Caco-2 (cell line): Measurements from ENCODE around the gene MTARC1. TPM values are rescaled to one million over a fixed set of nuclear protein-coding genes. Genes with fewer than 3 reads are reported as not detected.

ENCODE experiments used
- BruUV-seq: library from RNA; stranded (reverse); fragments of 400-500 nt; replicated peaks from 2 replicates; lab custom pipeline; 2021; lab: Mats Ljungman, UMichigan
- CTCF ChIA-PET: fragments of 300-600 bp; sonication (Branson Sonifier 250); formaldehyde crosslinking; loops from one replicate; lab custom pipeline; 2022; ENCODE audit warnings: antibody characterized with exemption; lab: Charles Lee
- POLR2A ChIA-PET: fragments of 300-600 bp; sonication (Branson Sonifier 250); formaldehyde crosslinking; loops from one replicate; lab custom pipeline; 2022; ENCODE audit warnings: antibody characterized with exemption; lab: Charles Lee
- DNase-seq, 2 experiments: peaks; one replicate each; pipeline versions ENCODE4 v3.0.0 to v3.0.0-alpha.2; 2020 to 2022
- H3K27me3 ChIP-seq: replicated peaks from 2 replicates; pipeline ENCODE4 v1.6.0; 2011; ENCODE audit warnings: low read length; ENCODE audit not compliant: control insufficient read depth, insufficient read depth
- H3K36me3 ChIP-seq: 2 replicates; pipeline ENCODE4 v1.5.1; 2011; ENCODE audit warnings: low read length; ENCODE audit not compliant: control insufficient read depth, insufficient read depth
- H3K4me1 ChIP-seq: fragments of 250-450 bp; sonication (Bioruptor Pico); 2 replicates; pipeline ENCODE4 v1.5.1; 2020; ENCODE audit warnings: mild to moderate bottlenecking
- H3K4me3 ChIP-seq: 2 replicates; pipeline ENCODE4 v1.5.1; 2011; ENCODE audit warnings: low read depth, mild to moderate bottlenecking, control low read depth, low read length
- H3K9me3 ChIP-seq: fragments of 250-450 bp; sonication (Bioruptor Pico); 2 replicates; pipeline ENCODE4 v1.5.1; 2020; ENCODE audit warnings: mild to moderate bottlenecking, moderate library complexity
- H3K27ac Mint-ChIP-seq: one replicate; pipeline ENCODE4 v1.8.0; 2022; ENCODE audit warnings: mixed read lengths; ENCODE audit not compliant: unreplicated experiment
- H3K27me3 Mint-ChIP-seq: one replicate; pipeline ENCODE4 v1.8.0; 2022; ENCODE audit warnings: mixed read lengths; ENCODE audit not compliant: insufficient read depth, unreplicated experiment
- H3K36me3 Mint-ChIP-seq: one replicate; pipeline ENCODE4 v1.8.0; 2022; ENCODE audit warnings: mild to moderate bottlenecking, mixed read lengths; ENCODE audit not compliant: insufficient read depth, unreplicated experiment
- H3K4me1 Mint-ChIP-seq: one replicate; pipeline ENCODE4 v1.8.0; 2022; ENCODE audit warnings: low read depth, mixed read lengths; ENCODE audit not compliant: unreplicated experiment
- H3K4me3 Mint-ChIP-seq: one replicate; pipeline ENCODE4 v1.8.0; 2022; ENCODE audit warnings: mild to moderate bottlenecking, moderate library complexity, mixed read lengths; ENCODE audit not compliant: unreplicated experiment
- H3K9me3 Mint-ChIP-seq: one replicate; pipeline ENCODE4 v1.8.0; 2022; ENCODE audit warnings: mixed read lengths; ENCODE audit not compliant: unreplicated experiment
- intact Hi-C: fragments of 100-400 bp; cut with micrococcal nuclease; formaldehyde crosslinking; loops from one replicate; pipeline ENCODE4 v1.10.0; 2022; ENCODE audit not compliant: unreplicated experiment
- total RNA-seq: library from RNA; stranded (reverse); gene quantifications from 2 replicates; pipeline ENCODE4 v1.2.3, GENCODE V29; 2022
- TF ChIP-seq, protein P1 (sequence below), 2 experiments: fragments of 200-600 bp in 1 of 2; IDR thresholded peaks; 1 replicate in 1 of 2; 2 replicates in 1 of 2; pipeline versions ENCODE4 v1.5.1 to v1.8.0; 2011 to 2022; ENCODE audit warnings: antibody characterized with exemption in 1 of 2, control low read depth in 1 of 2, inconsistent platforms in 1 of 2, low read depth in 1 of 2, low read length in 1 of 2, mild to moderate bottlenecking in 1 of 2, moderate library complexity in 1 of 2; ENCODE audit not compliant: insufficient read depth in 1 of 2, severe bottlenecking in 1 of 2, unreplicated experiment in 1 of 2

MTARC1 gene
- total RNA-seq, 1 experiment from 2014 or later, result 88.7 TPM

GRCh38 chr1:220826729-220827128, 40.0 kb downstream of the MTARC1 start:
- BruUV-seq, result no TSS peak
- peaks cover 4% of the 10 kb centered on the region for H3K36me3 Mint-ChIP-seq
- no peak overlapping the region for H3K27ac Mint-ChIP-seq
- H3K9me3 ChIP-seq, result no peaks in the 10 kb centered on the region
- intact Hi-C loops, result no loop called here
- no peaks in the 10 kb centered on the region for H3K27me3 ChIP-seq
- H3K4me3 Mint-ChIP-seq, result no peak overlapping the region
- ChIA-PET CTCF (no interaction called here), POLR2A (no interaction called here)
- peaks cover 5% of the 10 kb centered on the region for H3K4me1 Mint-ChIP-seq
- H3K27me3 Mint-ChIP-seq, result no peaks in the 10 kb centered on the region
- no peak for DNase-seq
- no peak overlapping the region for H3K4me3 ChIP-seq
- no peaks in the 10 kb centered on the region for H3K9me3 Mint-ChIP-seq
- no peaks in the 10 kb centered on the region for H3K36me3 ChIP-seq
- TF ChIP-seq, protein P1, sequence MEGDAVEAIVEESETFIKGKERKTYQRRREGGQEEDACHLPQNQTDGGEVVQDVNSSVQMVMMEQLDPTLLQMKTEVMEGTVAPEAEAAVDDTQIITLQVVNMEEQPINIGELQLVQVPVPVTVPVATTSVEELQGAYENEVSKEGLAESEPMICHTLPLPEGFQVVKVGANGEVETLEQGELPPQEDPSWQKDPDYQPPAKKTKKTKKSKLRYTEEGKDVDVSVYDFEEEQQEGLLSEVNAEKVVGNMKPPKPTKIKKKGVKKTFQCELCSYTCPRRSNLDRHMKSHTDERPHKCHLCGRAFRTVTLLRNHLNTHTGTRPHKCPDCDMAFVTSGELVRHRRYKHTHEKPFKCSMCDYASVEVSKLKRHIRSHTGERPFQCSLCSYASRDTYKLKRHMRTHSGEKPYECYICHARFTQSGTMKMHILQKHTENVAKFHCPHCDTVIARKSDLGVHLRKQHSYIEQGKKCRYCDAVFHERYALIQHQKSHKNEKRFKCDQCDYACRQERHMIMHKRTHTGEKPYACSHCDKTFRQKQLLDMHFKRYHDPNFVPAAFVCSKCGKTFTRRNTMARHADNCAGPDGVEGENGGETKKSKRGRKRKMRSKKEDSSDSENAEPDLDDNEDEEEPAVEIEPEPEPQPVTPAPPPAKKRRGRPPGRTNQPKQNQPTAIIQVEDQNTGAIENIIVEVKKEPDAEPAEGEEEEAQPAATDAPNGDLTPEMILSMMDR (IDR thresholded peaks at IDR 0.05; ENCODE audit: insufficient read depth in 1 of 2, low read depth in 1 of 2, low read length in 1 of 2, severe bottlenecking in 1 of 2, unreplicated experiment in 1 of 2), result no peak
- H3K4me1 ChIP-seq, result no peaks in the 10 kb centered on the region

DNA sequence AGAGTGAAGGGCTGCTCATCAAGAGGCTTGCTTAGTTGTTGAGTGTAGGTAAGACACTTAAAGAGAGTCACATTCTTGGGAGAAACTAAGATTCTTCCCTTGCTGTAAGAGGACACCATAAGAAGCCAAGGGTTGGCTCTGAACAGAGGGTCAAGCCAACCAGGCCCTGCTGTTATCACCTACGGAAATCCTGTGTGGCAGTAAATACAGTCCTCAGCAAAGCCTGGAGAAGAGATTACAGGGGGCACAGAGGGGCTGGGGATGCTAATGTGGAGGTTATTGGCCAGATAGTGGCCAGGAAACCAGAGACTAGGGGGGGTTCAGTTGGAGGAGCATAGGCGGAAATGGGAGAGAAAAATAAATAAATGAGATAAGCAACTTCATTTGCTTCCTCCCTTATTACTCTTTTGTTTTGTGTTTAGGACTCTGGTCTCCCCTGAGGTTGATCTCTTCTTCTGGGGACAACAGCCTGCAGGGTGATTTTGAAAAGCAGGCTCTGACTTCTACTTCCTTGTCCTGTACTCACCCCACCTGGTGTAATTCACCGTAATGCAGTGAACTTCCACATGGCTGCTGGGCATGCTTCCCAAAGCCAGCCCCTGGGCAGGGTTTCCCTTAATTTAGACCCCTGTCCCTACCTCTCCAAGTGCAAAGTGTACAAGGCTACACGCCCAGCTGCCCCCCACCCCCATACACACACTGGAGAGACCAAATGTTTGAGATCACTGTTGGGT, 40.9 kb downstream of the MTARC1 start:
- no TSS peak for BruUV-seq
- TF ChIP-seq, protein P1 (IDR thresholded peaks at IDR 0.05; ENCODE audit: insufficient read depth in 1 of 2, low read depth in 1 of 2, low read length in 1 of 2, severe bottlenecking in 1 of 2, unreplicated experiment in 1 of 2), result no peak
- Mint-ChIP-seq H3K27me3 (no peaks in the 10 kb centered on the region), H3K9me3 (no peaks in the 10 kb centered on the region), H3K36me3 (peaks cover 4% of the 10 kb centered on the region), H3K4me1 (peaks cover 5% of the 10 kb centered on the region), H3K27ac (no peak overlapping the region), H3K4me3 (no peak overlapping the region)
- Histone ChIP-seq H3K36me3 (no peaks in the 10 kb centered on the region), H3K9me3 (no peaks in the 10 kb centered on the region), H3K4me1 (no peaks in the 10 kb centered on the region), H3K27me3 (no peaks in the 10 kb centered on the region), H3K4me3 (no peak overlapping the region)
- ChIA-PET POLR2A (no interaction called here), CTCF (no interaction called here)
- DNase-seq, result no peak
- intact Hi-C loops, result no loop called here

DNA sequence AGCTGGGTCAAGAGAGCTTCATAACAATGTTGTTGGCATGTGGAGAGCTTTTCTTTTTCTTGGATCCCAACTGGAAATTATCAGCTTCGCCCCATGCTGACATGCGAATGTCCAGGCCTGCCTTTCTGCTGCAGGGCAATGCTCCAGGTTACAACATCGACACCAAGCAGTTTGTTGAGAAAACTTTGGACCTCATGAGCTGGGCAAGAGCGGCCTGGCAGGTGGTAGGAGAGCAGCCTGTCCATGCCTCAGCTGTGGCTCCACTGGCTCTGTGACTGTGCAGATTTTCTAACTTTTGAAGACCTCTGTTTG, 41.4 kb downstream of the MTARC1 start:
- H3K27me3 Mint-ChIP-seq, result no peaks in the 10 kb centered on the region
- H3K27ac Mint-ChIP-seq, result no peak overlapping the region
- TF ChIP-seq, protein P1 (IDR thresholded peaks at IDR 0.05; ENCODE audit: insufficient read depth in 1 of 2, low read depth in 1 of 2, low read length in 1 of 2, severe bottlenecking in 1 of 2, unreplicated experiment in 1 of 2), result no peak
- no peak overlapping the region for H3K4me3 Mint-ChIP-seq
- Histone ChIP-seq H3K9me3 (no peaks in the 10 kb centered on the region), H3K36me3 (no peaks in the 10 kb centered on the region), H3K4me1 (no peaks in the 10 kb centered on the region), H3K4me3 (no peak overlapping the region), H3K27me3 (no peaks in the 10 kb centered on the region)
- ChIA-PET CTCF (no interaction called here), POLR2A (no interaction called here)
- intact Hi-C loops, result no loop called here
- no TSS peak for BruUV-seq
- H3K9me3 Mint-ChIP-seq, result no peaks in the 10 kb centered on the region
- DNase-seq, result no peak
- H3K36me3 Mint-ChIP-seq, result peaks cover 4% of the 10 kb centered on the region
- peaks cover 5% of the 10 kb centered on the region for H3K4me1 Mint-ChIP-seq
